Muscle layer of colon (tissue), 2 donors: ENCODE data around the gene N4BP2.
"Not testable (repeated sequence)": the region's sequence is repeated elsewhere in the genome, so short reads cannot be mapped to it uniquely, and the experiment has no call there.

Experiments used
- H3K27ac ChIP-seq: one replicate; pipeline ENCODE4 v1.7.0; 2013; ENCODE audit warnings: low read depth, mild to moderate bottlenecking, low read length, moderate library complexity
- H3K27me3 ChIP-seq, 2 donors: one replicate each; pipeline ENCODE4 v1.7.0; 2013; ENCODE audit warnings: low read length in 2 of 2, mild to moderate bottlenecking in 2 of 2; ENCODE audit not compliant: insufficient read depth in 2 of 2, control insufficient read depth in 1 of 2
- H3K36me3 ChIP-seq: one replicate; pipeline ENCODE4 v1.7.0; 2013; ENCODE audit warnings: mild to moderate bottlenecking, low read length; ENCODE audit not compliant: insufficient read depth
- H3K4me1 ChIP-seq: one replicate; pipeline ENCODE4 v1.7.0; 2013; ENCODE audit warnings: mild to moderate bottlenecking, low read length; ENCODE audit not compliant: insufficient read depth
- H3K4me3 ChIP-seq, 2 donors: one replicate each; pipeline ENCODE4 v1.7.0; 2013; ENCODE audit warnings: low read length in 2 of 2, low read depth in 1 of 2, mild to moderate bottlenecking in 1 of 2, moderate library complexity in 1 of 2
- H3K9ac ChIP-seq: one replicate; pipeline ENCODE4 v1.7.0; 2013; ENCODE audit warnings: low read length
- H3K9me3 ChIP-seq: one replicate; pipeline ENCODE4 v1.7.0; 2013; ENCODE audit warnings: mild to moderate bottlenecking, low read length
- donor health status: abdominal sarcoma.
- donor health status: Adenocarcinoma of cecum.

The N4BP2 gene

DNA sequence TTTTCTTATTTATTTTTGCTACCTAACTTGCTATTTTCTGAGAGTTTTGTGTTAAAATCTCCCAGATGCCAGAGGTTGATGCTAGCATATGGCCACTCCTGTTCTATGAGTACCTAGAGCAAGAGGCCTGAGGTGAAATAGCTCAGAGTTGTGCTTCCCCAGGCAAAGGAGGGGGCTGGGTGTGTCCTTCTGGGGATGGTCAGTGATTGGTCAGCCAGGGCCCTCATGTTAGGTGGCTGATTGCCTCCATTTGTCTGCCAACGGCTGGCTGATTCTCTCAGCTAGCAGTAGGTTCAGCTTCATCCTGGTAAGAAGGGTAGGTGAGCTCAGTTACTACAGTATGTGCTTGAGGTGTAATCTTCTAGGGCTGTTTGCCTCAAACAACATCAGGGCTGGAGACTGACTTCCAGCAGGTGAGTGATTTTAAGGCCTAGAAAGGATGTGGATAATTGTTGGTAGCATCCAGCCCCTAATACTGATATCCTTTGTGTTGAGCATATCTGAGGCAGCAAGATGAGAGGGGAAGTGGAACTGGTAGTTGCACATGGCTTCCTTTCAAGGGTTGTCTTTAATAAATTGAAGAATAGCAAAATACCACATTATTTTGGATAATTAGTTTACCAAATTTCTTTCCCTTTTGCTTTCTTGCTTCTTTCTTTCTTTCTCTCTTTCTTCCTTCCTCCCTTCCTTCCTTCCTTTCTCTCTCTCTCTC is 77.7 kb downstream of the N4BP2 start:
- Histone ChIP-seq H3K9me3 (no peaks in the 10 kb centered on the region), H3K9ac (no peak overlapping the region), H3K27ac (no peak overlapping the region), H3K4me3 (no peak overlapping the region), H3K27me3 (no peaks in the 10 kb centered on the region), H3K36me3 (no peaks in the 10 kb centered on the region), H3K4me1 (no peaks in the 10 kb centered on the region)

- H3K36me3 ChIP-seq, H3K4me3 ChIP-seq, H3K27me3 ChIP-seq, H3K9me3 ChIP-seq, H3K9ac ChIP-seq, H3K27ac ChIP-seq, H3K4me1 ChIP-seq: not testable (repeated sequence)
Observed at GRCh38 chr4:40136202-40136601, 79.6 kb downstream of the N4BP2 start.

GRCh38 chr4:40140196-40140595 is 83.5 kb downstream of the N4BP2 start:
- Histone ChIP-seq H3K4me1 (no peaks in the 10 kb centered on the region), H3K36me3 (no peaks in the 10 kb centered on the region), H3K9ac (no peak overlapping the region), H3K27me3 (no peaks in the 10 kb centered on the region), H3K9me3 (no peaks in the 10 kb centered on the region), H3K27ac (no peak overlapping the region), H3K4me3 (no peak overlapping the region)

- not testable (repeated sequence) for H3K27me3 ChIP-seq, H3K4me1 ChIP-seq, H3K9me3 ChIP-seq
Observed at GRCh38 chr4:40140597-40140996, 83.9 kb downstream of the N4BP2 start.

GRCh38 chr4:40143926-40144508 is 87.4 kb downstream of the N4BP2 start:
- Histone ChIP-seq H3K27me3 (no peaks in the 10 kb centered on the region), H3K4me1 (no peaks in the 10 kb centered on the region), H3K9me3 (no peaks in the 10 kb centered on the region), H3K27ac (no peak overlapping the region), H3K36me3 (no peaks in the 10 kb centered on the region), H3K9ac (no peak overlapping the region), H3K4me3 (no peak overlapping the region)

More at GRCh38 chr4:40140597-40140996, 83.9 kb downstream of the N4BP2 start:
- H3K27ac ChIP-seq, H3K4me3 ChIP-seq, H3K36me3 ChIP-seq, H3K9ac ChIP-seq: not testable (repeated sequence)

- Histone ChIP-seq H3K9me3 (no peaks in the 10 kb centered on the region), H3K36me3 (no peaks in the 10 kb centered on the region), H3K4me1 (no peaks in the 10 kb centered on the region), H3K9ac (no peak overlapping the region), H3K27ac (no peak overlapping the region), H3K4me3 (no peak overlapping the region), H3K27me3 (no peaks in the 10 kb centered on the region)
Observed at GRCh38 chr4:40144716-40145115, 88.1 kb downstream of the N4BP2 start.

DNA sequence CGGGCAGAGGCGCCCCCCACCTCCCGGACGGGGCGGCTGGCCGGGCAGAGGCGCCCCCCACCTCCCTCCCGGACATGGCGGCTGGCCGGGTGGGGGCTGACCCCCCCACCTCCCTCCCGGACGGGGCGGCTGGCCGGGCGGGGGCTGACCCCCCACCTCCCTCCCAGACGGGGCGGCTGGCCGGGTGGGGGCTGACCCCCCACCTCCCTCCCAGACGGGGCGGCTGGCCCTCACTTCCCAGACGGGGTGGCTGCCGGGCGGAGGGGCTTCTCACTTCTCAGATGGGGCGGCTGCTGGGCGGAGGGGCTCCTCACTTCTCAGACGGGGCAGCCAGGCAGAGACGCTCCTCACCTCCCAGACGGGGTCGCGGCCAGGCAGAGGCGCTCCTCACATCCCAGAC is 90.8 kb downstream of the N4BP2 start:
- not testable (repeated sequence) for H3K36me3 ChIP-seq

DNA sequence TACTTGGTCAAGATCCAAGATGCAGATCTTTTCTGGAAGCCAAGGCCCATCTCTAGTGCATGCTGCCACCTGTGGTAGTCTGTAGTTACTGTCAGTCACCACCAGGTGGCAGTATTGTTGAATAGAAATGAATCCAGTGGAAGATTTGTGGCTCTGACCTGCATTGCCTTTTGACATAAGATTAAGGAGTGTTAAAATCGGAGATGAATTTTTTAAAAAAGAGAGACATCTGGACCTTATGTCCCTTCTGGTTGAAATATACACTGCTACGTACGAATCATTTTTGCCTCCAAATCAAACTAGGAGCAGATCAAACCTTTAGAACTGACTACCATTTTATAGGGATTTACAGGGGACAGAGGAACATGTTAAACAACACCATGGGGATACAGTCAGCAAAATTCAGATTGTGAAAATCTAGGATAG is 93.3 kb downstream of the N4BP2 start:
- Histone ChIP-seq H3K36me3 (no peaks in the 10 kb centered on the region), H3K27me3 (no peaks in the 10 kb centered on the region), H3K4me1 (no peaks in the 10 kb centered on the region), H3K9ac (no peak overlapping the region), H3K27ac (no peak overlapping the region), H3K9me3 (no peaks in the 10 kb centered on the region), H3K4me3 (no peak overlapping the region)

More for the DNA sequence above, 90.8 kb downstream of the N4BP2 start:
- not testable (repeated sequence) for H3K27ac ChIP-seq, H3K4me3 ChIP-seq, H3K9me3 ChIP-seq, H3K4me1 ChIP-seq, H3K27me3 ChIP-seq, H3K9ac ChIP-seq

DNA sequence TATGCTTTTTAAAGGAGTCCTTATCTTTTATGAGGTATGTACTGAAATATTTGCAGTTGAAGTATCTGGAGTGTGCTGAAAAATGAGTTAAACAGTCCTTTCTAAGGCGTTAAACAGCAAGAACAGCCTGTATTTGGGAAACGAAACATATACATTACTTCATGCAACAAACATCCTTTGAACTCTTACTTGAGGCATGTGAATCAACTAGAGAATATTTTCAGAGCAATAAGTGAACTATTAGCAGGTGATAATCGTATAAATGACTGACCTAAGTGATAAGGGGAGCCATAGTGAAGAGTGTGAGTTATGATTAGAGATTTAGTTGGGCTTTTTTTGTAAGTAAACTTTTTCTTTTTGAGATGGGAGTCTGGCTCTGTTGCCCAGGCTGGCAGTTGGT is 94.3 kb downstream of the N4BP2 start:
- no peak overlapping the region for H3K9ac ChIP-seq
- no peaks in the 10 kb centered on the region for H3K9me3 ChIP-seq
- H3K27ac ChIP-seq = no peak overlapping the region
- H3K36me3 ChIP-seq = no peaks in the 10 kb centered on the region
- no peaks in the 10 kb centered on the region for H3K27me3 ChIP-seq
- H3K4me3 ChIP-seq = no peak overlapping the region
- no peaks in the 10 kb centered on the region for H3K4me1 ChIP-seq

DNA sequence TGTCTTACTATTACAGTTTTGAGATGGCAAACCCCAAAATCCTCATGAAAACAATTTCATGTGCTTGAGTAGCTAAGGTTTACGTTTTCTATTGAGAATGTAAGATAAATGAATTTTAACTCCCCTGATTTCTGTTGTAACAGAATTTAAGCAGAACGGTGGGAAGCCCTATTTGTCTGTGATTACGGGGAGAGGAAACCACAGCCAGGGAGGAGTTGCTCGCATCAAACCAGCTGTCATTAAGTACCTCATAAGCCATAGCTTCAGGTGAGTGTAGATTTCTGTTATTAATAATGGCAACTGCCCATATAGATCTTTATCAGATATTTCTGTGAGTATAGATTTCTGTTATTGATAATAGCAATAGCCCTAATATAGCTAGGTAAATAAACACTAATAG is 96.0 kb downstream of the N4BP2 start:
- Histone ChIP-seq H3K27me3 (no peaks in the 10 kb centered on the region), H3K36me3 (no peaks in the 10 kb centered on the region), H3K27ac (no peak overlapping the region), H3K4me3 (no peak overlapping the region), H3K9me3 (no peaks in the 10 kb centered on the region), H3K4me1 (no peaks in the 10 kb centered on the region), H3K9ac (no peak overlapping the region)

DNA sequence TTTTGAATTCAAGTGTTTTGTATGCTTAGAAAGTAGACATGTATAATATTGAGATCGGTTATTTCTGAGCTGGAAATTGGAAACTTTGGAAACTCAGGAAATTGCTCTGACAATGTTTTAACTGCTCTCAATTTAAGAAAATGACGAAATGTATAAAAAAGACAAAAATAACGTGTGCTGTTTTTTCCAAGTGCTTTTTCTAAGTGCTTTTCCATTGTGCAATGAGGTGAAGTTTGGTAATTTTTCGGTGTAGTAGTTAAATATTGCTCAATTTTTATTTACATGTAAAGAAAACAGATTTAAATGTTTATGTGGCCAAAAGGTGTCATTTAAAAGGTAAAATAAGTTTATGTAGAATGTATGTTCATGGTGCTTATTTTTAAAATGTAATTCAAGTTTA is 100.8 kb downstream of the N4BP2 start:
- H3K9me3 ChIP-seq = no peaks in the 10 kb centered on the region
- no peak overlapping the region for H3K4me3 ChIP-seq
- H3K27ac ChIP-seq = no peak overlapping the region
- H3K9ac ChIP-seq = no peak overlapping the region
- no peaks in the 10 kb centered on the region for H3K27me3 ChIP-seq
- H3K4me1 ChIP-seq = no peaks in the 10 kb centered on the region
- no peaks in the 10 kb centered on the region for H3K36me3 ChIP-seq

DNA sequence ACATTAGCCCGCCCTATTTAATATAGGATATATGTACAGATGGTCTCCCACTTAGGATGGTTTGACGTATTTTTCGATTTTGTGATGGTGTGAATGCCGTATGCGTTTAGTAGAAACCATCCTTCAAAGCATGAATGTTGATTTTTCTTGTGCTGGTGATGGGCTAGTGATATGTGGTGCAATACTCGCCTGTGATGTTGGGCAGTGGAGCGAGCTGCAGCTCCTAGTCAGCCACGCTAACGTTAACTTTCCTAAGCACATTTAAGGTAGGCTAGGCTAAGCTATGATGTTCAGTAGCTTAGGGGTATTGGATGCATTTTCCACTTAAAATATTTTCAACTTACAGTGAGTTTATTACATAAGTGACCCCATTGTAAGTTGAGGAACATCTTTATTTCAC is 103.6 kb downstream of the N4BP2 start:
- H3K4me1 ChIP-seq = no peaks in the 10 kb centered on the region
- H3K27ac ChIP-seq = no peak overlapping the region
- H3K36me3 ChIP-seq = no peaks in the 10 kb centered on the region
- no peak overlapping the region for H3K9ac ChIP-seq
- no peaks in the 10 kb centered on the region for H3K9me3 ChIP-seq
- H3K4me3 ChIP-seq = no peak overlapping the region
- H3K27me3 ChIP-seq = no peaks in the 10 kb centered on the region
